ENCODE measurements around the gene DEFB129.

DEFB129 gene

GRCh38 chr20:266596-267562 is 39.8 kb downstream of the DEFB129 start:
- peaks cover 14% of the 10 kb centered on the region for H3K4me1 Mint-ChIP-seq (ENCODE audit: low read depth)
- no peaks in the 10 kb centered on the region for H3K9me3 Mint-ChIP-seq
- H3K27me3 Mint-ChIP-seq = peaks cover 4% of the 10 kb centered on the region
- H3K27ac Mint-ChIP-seq = peak overlapping the region; percentile 63
- DNase-seq = peak; percentile 95
- no peaks in the 10 kb centered on the region for H3K36me3 Mint-ChIP-seq (ENCODE audit: low read depth)
- H3K4me3 Mint-ChIP-seq = peak overlapping the region; percentile 73

GRCh38 chr20:270517-270916 is 43.5 kb downstream of the DEFB129 start:
- Mint-ChIP-seq H3K9me3 (no peaks in the 10 kb centered on the region), H3K4me1 (ENCODE audit: low read depth) (peaks cover 14% of the 10 kb centered on the region), H3K27ac (no peak overlapping the region), H3K4me3 (no peak overlapping the region), H3K36me3 (ENCODE audit: low read depth) (no peaks in the 10 kb centered on the region), H3K27me3 (peaks cover 4% of the 10 kb centered on the region)
- no peak for DNase-seq

- Mint-ChIP-seq H3K4me1 (ENCODE audit: low read depth) (peaks cover 11% of the 10 kb centered on the region), H3K9me3 (no peaks in the 10 kb centered on the region), H3K27ac (no peak overlapping the region), H3K4me3 (no peak overlapping the region), H3K27me3 (peaks cover 4% of the 10 kb centered on the region), H3K36me3 (ENCODE audit: low read depth) (peaks cover 3% of the 10 kb centered on the region)
- DNase-seq = no peak
These were observed 44.0 kb downstream of the DEFB129 start for GRCh38 chr20:271069-271468.

- H3K9me3 Mint-ChIP-seq = no peaks in the 10 kb centered on the region
- H3K27ac Mint-ChIP-seq = no peak overlapping the region
- peaks cover 8% of the 10 kb centered on the region for H3K36me3 Mint-ChIP-seq (ENCODE audit: low read depth)
- no peak for DNase-seq
- no peak overlapping the region for H3K4me3 Mint-ChIP-seq
- peaks cover under 1% of the 10 kb centered on the region for H3K27me3 Mint-ChIP-seq
- H3K4me1 Mint-ChIP-seq (ENCODE audit: low read depth) = peaks cover 7% of the 10 kb centered on the region
These were observed 44.5 kb downstream of the DEFB129 start for GRCh38 chr20:271528-271927.

GRCh38 chr20:272718-273117 is 45.7 kb downstream of the DEFB129 start:
- Mint-ChIP-seq H3K4me3 (no peak overlapping the region), H3K4me1 (ENCODE audit: low read depth) (no peaks in the 10 kb centered on the region), H3K27ac (no peak overlapping the region), H3K9me3 (no peaks in the 10 kb centered on the region), H3K27me3 (no peaks in the 10 kb centered on the region), H3K36me3 (ENCODE audit: low read depth) (peaks cover 14% of the 10 kb centered on the region)
- DNase-seq = no peak

GRCh38 chr20:273884-274283 is 46.8 kb downstream of the DEFB129 start:
- Mint-ChIP-seq H3K4me1 (ENCODE audit: low read depth) (no peaks in the 10 kb centered on the region), H3K36me3 (ENCODE audit: low read depth) (peaks cover 23% of the 10 kb centered on the region), H3K4me3 (no peak overlapping the region), H3K9me3 (no peaks in the 10 kb centered on the region), H3K27ac (no peak overlapping the region), H3K27me3 (no peaks in the 10 kb centered on the region)
- DNase-seq = no peak

- Mint-ChIP-seq H3K9me3 (no peaks in the 10 kb centered on the region), H3K4me3 (no peak overlapping the region), H3K27me3 (no peaks in the 10 kb centered on the region), H3K4me1 (ENCODE audit: low read depth) (no peaks in the 10 kb centered on the region), H3K36me3 (ENCODE audit: low read depth) (peaks cover 23% of the 10 kb centered on the region), H3K27ac (no peak overlapping the region)
- no peak for DNase-seq
These were observed 48.7 kb downstream of the DEFB129 start for GRCh38 chr20:275791-276190.

- Mint-ChIP-seq H3K36me3 (ENCODE audit: low read depth) (peaks cover 23% of the 10 kb centered on the region), H3K4me1 (ENCODE audit: low read depth) (no peaks in the 10 kb centered on the region), H3K9me3 (no peaks in the 10 kb centered on the region), H3K27me3 (no peaks in the 10 kb centered on the region), H3K27ac (no peak overlapping the region), H3K4me3 (no peak overlapping the region)
- no peak for DNase-seq
These were observed 49.8 kb downstream of the DEFB129 start for GRCh38 chr20:276620-277495.

GRCh38 chr20:277496-277781 is 50.4 kb downstream of the DEFB129 start:
- Mint-ChIP-seq H3K27me3 (no peaks in the 10 kb centered on the region), H3K27ac (no peak overlapping the region), H3K4me1 (ENCODE audit: low read depth) (no peaks in the 10 kb centered on the region), H3K36me3 (ENCODE audit: low read depth) (peaks cover 23% of the 10 kb centered on the region), H3K9me3 (no peaks in the 10 kb centered on the region), H3K4me3 (no peak overlapping the region)
- no peak for DNase-seq

GRCh38 chr20:278181-278580 is 51.1 kb downstream of the DEFB129 start:
- Mint-ChIP-seq H3K36me3 (ENCODE audit: low read depth) (peaks cover 23% of the 10 kb centered on the region), H3K9me3 (no peaks in the 10 kb centered on the region), H3K4me3 (no peak overlapping the region), H3K27me3 (no peaks in the 10 kb centered on the region), H3K4me1 (ENCODE audit: low read depth) (no peaks in the 10 kb centered on the region), H3K27ac (no peak overlapping the region)
- DNase-seq = no peak

GRCh38 chr20:278607-279571 is 51.8 kb downstream of the DEFB129 start:
- Mint-ChIP-seq H3K4me1 (ENCODE audit: low read depth) (no peaks in the 10 kb centered on the region), H3K27ac (no peak overlapping the region), H3K36me3 (ENCODE audit: low read depth) (peaks cover 23% of the 10 kb centered on the region), H3K4me3 (no peak overlapping the region), H3K27me3 (no peaks in the 10 kb centered on the region), H3K9me3 (no peaks in the 10 kb centered on the region)
- no peak for DNase-seq
